Epithelial cell of proximal tubule (primary cell): ENCODE measurements around the gene RIPK3. TPM values are rescaled to one million over a fixed set of nuclear protein-coding genes. Genes with fewer than 3 reads are reported as not detected.

ENCODE experiments used
- DNase-seq: peaks from one replicate; pipeline ENCODE4 v3.0.0-alpha.2; 2011; ENCODE audit warnings: low read depth
- H3K4me3 ChIP-seq: 2 replicates; pipeline ENCODE4 v1.5.1; 2011; ENCODE audit warnings: low read depth, mild to moderate bottlenecking, low read length
- CTCF ChIP-seq: conservative IDR thresholded peaks from 2 replicates; pipeline ENCODE4 v1.5.1; 2012; ENCODE audit warnings: low read depth, mild to moderate bottlenecking, low read length
- total RNA-seq: library from RNA; depleted of rRNA; stranded (reverse); fragments of >200 nt; gene quantifications from 2 replicates; pipeline ENCODE4 v1.2.3, GENCODE V29; 2015

Gene RIPK3
- total RNA-seq, 1 donor from 2014 or later = 7.6 TPM

- no peak overlapping the region for H3K4me3 ChIP-seq
- DNase-seq = no peak
- no peak for TF ChIP-seq CTCF
Measured at GRCh38 chr14:24382064-24382371, 42.2 kb upstream of the RIPK3 start.

GRCh38 chr14:24381363-24382063 is 41.7 kb upstream of the RIPK3 start:
- no peak for TF ChIP-seq CTCF
- no peak for DNase-seq
- no peak overlapping the region for H3K4me3 ChIP-seq

GRCh38 chr14:24379907-24380730 is 40.3 kb upstream of the RIPK3 start:
- no peak for DNase-seq
- no peak overlapping the region for H3K4me3 ChIP-seq
- TF ChIP-seq CTCF = no peak

- no peak overlapping the region for H3K4me3 ChIP-seq
- no peak for TF ChIP-seq CTCF
- no peak for DNase-seq
Measured at GRCh38 chr14:24378981-24379906, 39.5 kb upstream of the RIPK3 start.

- DNase-seq = no peak
- no peak for TF ChIP-seq CTCF
- no peak overlapping the region for H3K4me3 ChIP-seq
Measured at GRCh38 chr14:24378327-24378726, 38.5 kb upstream of the RIPK3 start.

- DNase-seq = no peak
- H3K4me3 ChIP-seq = no peak overlapping the region
- TF ChIP-seq CTCF = no peak
Measured at GRCh38 chr14:24377657-24378056, 37.9 kb upstream of the RIPK3 start.
